ENCODE data around the gene KDM4C. TPM values are rescaled to one million over a fixed set of nuclear protein-coding genes. Genes with fewer than 3 reads are reported as not detected.

The KDM4C gene
- total and polyA plus RNA-seq, 2 of the 8 experiments (the other 6 are each of a cell fraction or from before 2014, with no cell fraction given), result 13.0 to 26.1 TPM

- CTCF ChIA-PET (ENCODE audit: partially characterized antibody), result interaction anchor here (0.8 kb wide), 1 partner anchor 10 kb away, joined by 3 read pairs; no protein-coding TSS in a partner anchor
- POLR2A ChIA-PET (ENCODE audit: partially characterized antibody), result no interaction called here
- WGBS, 2 experiments (ENCODE audit: extremely low coverage in 1 of 2, insufficient coverage in 1 of 2, insufficient read length in 1 of 2, insufficient replicate concordance in 2 of 2, low coverage in 1 of 2, low lambda C conversion rate in 2 of 2, missing lambda C conversion rate in 1 of 2), result 90% methylated on average over 1 of the region's 1 CpG; no CpG with 5 or more reads in 1 of the 2 experiments
Measured at GRCh38 chr9:7083192-7083591, 325.4 kb downstream of the KDM4C start.

More at GRCh38 chr9:7083192-7083591, 325.4 kb downstream of the KDM4C start:
- H4K91ac ChIP-seq (replicated peaks; ENCODE audit: insufficient read length, low read length), result no peak overlapping the region
- H2BK12ac ChIP-seq (ENCODE audit: low read depth, low read length), result no peak overlapping the region
- H3K14ac ChIP-seq (ENCODE audit: insufficient read length), result no peak overlapping the region
- no peak for DNase-seq (ENCODE audit: low read depth in 1 of 2, low spot score in 2 of 2)
- H2BK5ac ChIP-seq (ENCODE audit: low read depth, low read length), result no peak overlapping the region
- no peak overlapping the region for H3K4me3 ChIP-seq (ENCODE audit: extremely low read depth in 1 of 4, insufficient read depth in 2 of 4, low read depth in 3 of 4, low read length in 4 of 4)
- no peak for FAIRE-seq
- H4K8ac ChIP-seq (ENCODE audit: extremely low read depth, insufficient read depth, low read length), result no peak overlapping the region
- no peak overlapping the region for H3K23ac ChIP-seq (ENCODE audit: insufficient read length)
- H3K79me1 ChIP-seq (ENCODE audit: low read depth, low read length), result no peaks in the 10 kb centered on the region
- no peak overlapping the region for H3K4me2 ChIP-seq (ENCODE audit: insufficient read depth in 1 of 2, low read depth in 2 of 2, low read length in 2 of 2)
- H3K27me3 ChIP-seq (replicated peaks in 1 of 4; ENCODE audit: control insufficient read depth in 3 of 4, extremely low read depth in 1 of 4, insufficient read depth in 3 of 4, low read length in 3 of 4), result no peaks in the 10 kb centered on the region
- no peak overlapping the region for H3K4ac ChIP-seq (replicated peaks; ENCODE audit: insufficient read length, low read depth, low read length)
- TF ChIP-seq, protein P1, sequence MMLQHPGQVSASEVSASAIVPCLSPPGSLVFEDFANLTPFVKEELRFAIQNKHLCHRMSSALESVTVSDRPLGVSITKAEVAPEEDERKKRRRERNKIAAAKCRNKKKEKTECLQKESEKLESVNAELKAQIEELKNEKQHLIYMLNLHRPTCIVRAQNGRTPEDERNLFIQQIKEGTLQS (IDR thresholded peaks at IDR 0.05; ENCODE audit: insufficient read depth, low read depth, low read length), result no peak
- no peak for TF ChIP-seq RXRA (IDR thresholded peaks at IDR 0.05; ENCODE audit: insufficient read depth, low read depth, low read length)
- H3K79me2 ChIP-seq (ENCODE audit: control insufficient read depth in 1 of 2, insufficient read depth in 2 of 2, low read length in 2 of 2), result no peaks in the 10 kb centered on the region
- no peaks in the 10 kb centered on the region; the same call in 1 of the 2 replicates for H3K23me2 ChIP-seq (ENCODE audit: low read depth, low read length)
- no peak overlapping the region for H4K5ac ChIP-seq (ENCODE audit: insufficient read length, low read depth, low read length)
- H4K20me1 ChIP-seq (replicated peaks in 1 of 2; ENCODE audit: control insufficient read depth in 1 of 2, insufficient read depth in 2 of 2, low read length in 2 of 2), result no peaks in the 10 kb centered on the region
- no peak overlapping the region for H3K18ac ChIP-seq (ENCODE audit: extremely low read depth, low read length)
- H2AK5ac ChIP-seq (ENCODE audit: low read depth, low read length), result no peak overlapping the region
- H3K56ac ChIP-seq (replicated peaks; ENCODE audit: insufficient read length, low read depth, low read length), result no peak overlapping the region
- H3K9ac ChIP-seq (replicated peaks in 1 of 4; ENCODE audit: extremely low read depth in 1 of 4, low read depth in 3 of 4, low read length in 3 of 4), result no peak overlapping the region
- no peaks in the 10 kb centered on the region for H3K9me3 ChIP-seq (ENCODE audit: insufficient read depth in 2 of 2, low read depth in 1 of 2, low read length in 1 of 2)
- H2AFZ ChIP-seq (ENCODE audit: low read length), result no peak overlapping the region
- H2BK120ac ChIP-seq (replicated peaks; ENCODE audit: low read depth, low read length), result no peak overlapping the region
- no peak overlapping the region for H3K27ac ChIP-seq (ENCODE audit: low read depth, low read length)
- H2BK20ac ChIP-seq (ENCODE audit: low read length), result no peak overlapping the region
- H3K36me3 ChIP-seq (ENCODE audit: control insufficient read depth in 2 of 4, insufficient read depth in 4 of 4, low read length in 3 of 4), result no peaks in the 10 kb centered on the region; a peak in 1 of 8 replicates
- no peaks in the 10 kb centered on the region for H3K4me1 ChIP-seq (replicated peaks in 1 of 4; ENCODE audit: control insufficient read depth in 3 of 4, insufficient read depth in 4 of 4, low read length in 3 of 4)
- no peak overlapping the region for H2BK15ac ChIP-seq (ENCODE audit: low read length)

All from H1 (cell line).